Osteoblast (primary cell): Measurements from ENCODE around the gene FATE1. TPM values are rescaled to one million over a fixed set of nuclear protein-coding genes. Genes with fewer than 3 reads are reported as not detected.

Experiments used
- DNase-seq: peaks from one replicate; pipeline ENCODE4 v3.0.0; 2011; ENCODE audit warnings: low spot score, mixed read lengths; ENCODE audit not compliant: insufficient read length; ENCODE audit errors: missing footprints
- H2AFZ ChIP-seq: 2 replicates; pipeline ENCODE4 v1.6.0; 2011; ENCODE audit warnings: mild to moderate bottlenecking, low read length
- H3K27ac ChIP-seq: 2 replicates; pipeline ENCODE4 v1.5.1; 2011; ENCODE audit warnings: mild to moderate bottlenecking, low read depth, low read length, moderate library complexity
- H3K27me3 ChIP-seq: 2 replicates; pipeline ENCODE4 v1.6.0; 2012; ENCODE audit warnings: mild to moderate bottlenecking, control low read depth, inconsistent platforms, low read length, moderate library complexity; ENCODE audit not compliant: insufficient read depth
- H3K36me3 ChIP-seq: 2 replicates; pipeline ENCODE4 v1.5.1; 2011; ENCODE audit warnings: mild to moderate bottlenecking, low read length, control low read depth, moderate library complexity; ENCODE audit not compliant: insufficient read depth
- H3K4me1 ChIP-seq: 2 replicates; pipeline ENCODE4 v1.5.1; 2011; ENCODE audit warnings: mild to moderate bottlenecking, low read length, control low read depth, moderate library complexity; ENCODE audit not compliant: insufficient read depth
- H3K4me2 ChIP-seq: 2 replicates; pipeline ENCODE4 v1.6.0; 2011; ENCODE audit warnings: mild to moderate bottlenecking, low read length; ENCODE audit not compliant: insufficient read depth
- H3K4me3 ChIP-seq: fragments of 200-600 bp; sonication (generic); 3 replicates; pipeline ENCODE4 v1.5.1; 2012; ENCODE audit warnings: mild to moderate bottlenecking, low read length, inconsistent platforms; ENCODE audit not compliant: insufficient read depth
- H3K79me2 ChIP-seq: 2 replicates; pipeline ENCODE4 v1.6.0; 2012; ENCODE audit warnings: mild to moderate bottlenecking, low read length, control low read depth, inconsistent platforms; ENCODE audit not compliant: insufficient read depth
- H3K9me3 ChIP-seq: 2 replicates; pipeline ENCODE4 v1.5.1; 2011; ENCODE audit warnings: low read depth, low read length, control low read depth
- H4K20me1 ChIP-seq: 2 replicates; pipeline ENCODE4 v1.6.0; 2012; ENCODE audit warnings: mild to moderate bottlenecking, low read length, control low read depth; ENCODE audit not compliant: insufficient read depth
- CTCF ChIP-seq: IDR thresholded peaks from 2 replicates; pipeline ENCODE4 v1.5.1; 2011; ENCODE audit warnings: mild to moderate bottlenecking, low read depth, low read length, moderate library complexity; ENCODE audit errors: extremely low read depth
- total RNA-seq: library from RNA; depleted of rRNA; stranded (reverse); fragments of >200 nt; gene quantifications from 2 replicates; pipeline ENCODE4 v1.2.3, GENCODE V29; 2012

The FATE1 gene
- total RNA-seq, 1 donor, result not detected

DNA sequence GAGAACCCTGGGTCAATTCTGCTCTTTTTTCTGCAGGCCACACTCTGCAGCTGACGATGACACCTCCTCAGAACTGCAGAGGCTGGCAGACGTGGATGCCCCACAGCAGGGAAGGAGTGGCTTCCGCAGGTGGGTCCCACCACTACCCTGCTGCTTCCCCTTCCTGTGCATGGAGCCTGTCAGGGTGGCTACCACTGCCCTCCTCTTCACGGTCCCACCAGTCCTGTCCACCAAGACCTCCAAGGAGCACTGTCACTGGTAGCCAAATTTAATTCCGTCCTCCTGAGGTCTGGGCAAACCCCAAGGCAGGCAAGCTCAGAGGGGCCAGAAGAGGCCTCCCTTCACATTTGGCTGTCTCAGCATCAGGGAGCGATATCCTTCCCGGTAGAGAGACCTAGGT, 22.9 kb downstream of the FATE1 start:
- no peak for TF ChIP-seq CTCF
- no peaks in the 10 kb centered on the region for H4K20me1 ChIP-seq
- H3K4me1 ChIP-seq, result no peaks in the 10 kb centered on the region
- H3K9me3 ChIP-seq, result no peaks in the 10 kb centered on the region
- no peak overlapping the region for H3K27ac ChIP-seq
- no peak overlapping the region for H3K4me2 ChIP-seq
- no peak overlapping the region for H3K4me3 ChIP-seq
- DNase-seq, result no peak
- no peaks in the 10 kb centered on the region for H3K79me2 ChIP-seq
- no peaks in the 10 kb centered on the region for H3K36me3 ChIP-seq
- no peaks in the 10 kb centered on the region for H3K27me3 ChIP-seq
- no peak overlapping the region for H2AFZ ChIP-seq

DNA sequence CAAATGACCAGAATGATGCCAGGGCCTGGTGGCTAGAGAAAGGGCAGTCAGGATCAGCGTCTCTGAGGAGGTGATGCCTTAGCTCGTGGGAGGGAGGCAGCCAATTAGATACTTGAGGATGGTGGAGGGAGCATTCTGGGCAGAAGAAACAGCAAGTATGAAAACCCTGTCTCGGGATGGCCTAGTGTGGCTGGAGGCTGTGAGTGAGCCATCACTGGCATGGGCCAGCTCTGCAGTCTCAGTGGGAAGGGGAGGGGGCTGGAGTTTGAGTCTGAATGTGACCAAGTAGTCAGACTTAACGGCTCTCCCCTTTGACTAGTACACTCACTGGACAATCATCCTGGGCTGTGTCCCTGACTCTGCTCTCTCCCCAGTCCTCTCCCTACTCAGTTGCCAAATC, 25.8 kb downstream of the FATE1 start:
- Histone ChIP-seq H4K20me1 (no peaks in the 10 kb centered on the region), H3K9me3 (no peaks in the 10 kb centered on the region), H3K36me3 (no peaks in the 10 kb centered on the region), H3K79me2 (no peaks in the 10 kb centered on the region), H3K4me1 (no peaks in the 10 kb centered on the region), H3K4me3 (no peak overlapping the region), H2AFZ (no peak overlapping the region), H3K27ac (no peak overlapping the region), H3K27me3 (no peaks in the 10 kb centered on the region), H3K4me2 (no peak overlapping the region)
- DNase-seq, result no peak
- no peak for TF ChIP-seq CTCF

DNA sequence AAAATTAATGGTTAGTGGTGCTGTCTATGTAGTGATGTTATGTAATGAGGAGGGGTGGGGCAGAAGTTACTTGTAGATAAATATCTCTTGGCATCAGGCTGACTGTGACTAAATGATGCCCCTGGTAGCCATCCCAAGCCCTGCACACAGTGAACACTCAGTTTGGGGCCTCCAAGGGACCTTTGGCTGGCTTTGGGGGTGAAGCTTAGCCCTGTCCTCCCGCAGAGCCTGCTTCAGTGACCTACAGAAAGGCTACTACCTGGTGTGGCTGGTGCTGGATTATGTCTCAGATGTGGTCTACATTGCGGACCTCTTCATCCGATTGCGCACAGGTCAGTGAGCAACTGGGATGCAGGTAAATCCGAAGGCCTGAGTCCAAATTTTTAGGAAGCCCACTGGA, 26.5 kb downstream of the FATE1 start:
- H3K4me1 ChIP-seq, result no peaks in the 10 kb centered on the region
- no peaks in the 10 kb centered on the region for H4K20me1 ChIP-seq
- H3K27ac ChIP-seq, result no peak overlapping the region
- no peak for TF ChIP-seq CTCF
- H3K27me3 ChIP-seq, result no peaks in the 10 kb centered on the region
- no peaks in the 10 kb centered on the region for H3K79me2 ChIP-seq
- no peaks in the 10 kb centered on the region for H3K36me3 ChIP-seq
- no peak overlapping the region for H3K4me2 ChIP-seq
- no peak overlapping the region for H2AFZ ChIP-seq
- no peak for DNase-seq
- H3K4me3 ChIP-seq, result no peak overlapping the region
- H3K9me3 ChIP-seq, result no peaks in the 10 kb centered on the region

DNA sequence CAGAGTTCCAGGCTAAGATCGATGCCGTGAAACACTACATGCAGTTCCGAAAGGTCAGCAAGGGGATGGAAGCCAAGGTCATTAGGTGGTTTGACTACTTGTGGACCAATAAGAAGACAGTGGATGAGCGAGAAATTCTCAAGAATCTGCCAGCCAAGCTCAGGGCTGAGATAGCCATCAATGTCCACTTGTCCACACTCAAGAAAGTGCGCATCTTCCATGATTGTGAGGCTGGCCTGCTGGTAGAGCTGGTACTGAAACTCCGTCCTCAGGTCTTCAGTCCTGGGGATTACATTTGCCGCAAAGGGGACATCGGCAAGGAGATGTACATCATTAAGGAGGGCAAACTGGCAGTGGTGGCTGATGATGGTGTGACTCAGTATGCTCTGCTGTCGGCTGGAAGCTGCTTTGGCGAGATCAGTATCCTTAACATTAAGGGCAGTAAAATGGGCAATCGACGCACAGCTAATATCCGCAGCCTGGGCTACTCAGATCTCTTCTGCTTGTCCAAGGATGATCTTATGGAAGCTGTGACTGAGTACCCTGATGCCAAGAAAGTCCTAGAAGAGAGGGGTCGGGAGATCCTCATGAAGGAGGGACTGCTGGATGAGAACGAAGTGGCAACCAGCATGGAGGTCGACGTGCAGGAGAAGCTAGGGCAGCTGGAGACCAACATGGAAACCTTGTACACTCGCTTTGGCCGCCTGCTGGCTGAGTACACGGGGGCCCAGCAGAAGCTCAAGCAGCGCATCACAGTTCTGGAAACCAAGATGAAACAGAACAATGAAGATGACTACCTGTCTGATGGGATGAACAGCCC, 28.0 kb downstream of the FATE1 start:
- Histone ChIP-seq H3K4me2 (no peak overlapping the region), H3K36me3 (no peaks in the 10 kb centered on the region), H3K79me2 (no peaks in the 10 kb centered on the region), H3K4me3 (no peak overlapping the region), H2AFZ (no peak overlapping the region), H4K20me1 (no peaks in the 10 kb centered on the region), H3K27ac (no peak overlapping the region), H3K9me3 (no peaks in the 10 kb centered on the region), H3K27me3 (peaks cover under 1% of the 10 kb centered on the region), H3K4me1 (no peaks in the 10 kb centered on the region)
- no peak for DNase-seq
- TF ChIP-seq CTCF, result no peak
